Neuron (in vitro differentiated cells): ENCODE results near the gene PTPRO.

Experiments
- H2AFZ ChIP-seq: one replicate; pipeline ENCODE4 v1.6.1; 2013; ENCODE audit warnings: low read depth, mild to moderate bottlenecking, inconsistent platforms, low read length, moderate library complexity
- H3K27me3 ChIP-seq: one replicate; pipeline ENCODE4 v1.6.1; 2013; ENCODE audit warnings: low read length; ENCODE audit not compliant: insufficient read depth
- H3K36me3 ChIP-seq: one replicate; pipeline ENCODE4 v1.6.1; 2013; ENCODE audit warnings: low read length; ENCODE audit not compliant: insufficient read depth
- H3K4me1 ChIP-seq: one replicate; pipeline ENCODE4 v1.6.1; 2013; ENCODE audit warnings: low read length; ENCODE audit not compliant: insufficient read depth
- H3K4me3 ChIP-seq: 2 replicates; pipeline ENCODE4 v1.5.1; 2013; ENCODE audit warnings: mild to moderate bottlenecking, low read length, moderate library complexity
- H3K9me3 ChIP-seq: one replicate; pipeline ENCODE4 v1.6.1; 2013; ENCODE audit warnings: low read length

Gene PTPRO

DNA sequence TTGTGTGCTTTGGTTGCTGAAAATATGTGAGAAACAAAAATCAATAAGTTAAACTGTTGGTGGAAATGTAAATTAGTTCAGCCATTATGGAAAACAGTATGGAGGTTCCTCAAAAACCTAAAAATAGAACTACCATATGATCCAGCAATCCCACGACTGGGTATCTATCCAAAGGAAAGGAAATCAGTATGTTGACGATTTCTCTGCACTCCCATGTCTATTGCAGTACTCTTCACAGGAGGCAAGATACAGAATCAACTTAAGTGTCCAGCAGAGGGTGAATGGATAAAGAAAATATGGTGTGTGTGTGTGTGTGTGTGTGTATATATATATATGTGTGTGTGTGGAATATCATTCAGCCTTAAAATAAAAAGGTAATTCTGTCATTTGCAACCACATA lies 159.5 kb downstream of the PTPRO start:
- H3K36me3 ChIP-seq: no peaks in the 10 kb centered on the region
- H2AFZ ChIP-seq: no peak overlapping the region
- no peaks in the 10 kb centered on the region for H3K9me3 ChIP-seq
- no peaks in the 10 kb centered on the region for H3K27me3 ChIP-seq
- no peak overlapping the region for H3K4me3 ChIP-seq
- no peaks in the 10 kb centered on the region for H3K4me1 ChIP-seq

DNA sequence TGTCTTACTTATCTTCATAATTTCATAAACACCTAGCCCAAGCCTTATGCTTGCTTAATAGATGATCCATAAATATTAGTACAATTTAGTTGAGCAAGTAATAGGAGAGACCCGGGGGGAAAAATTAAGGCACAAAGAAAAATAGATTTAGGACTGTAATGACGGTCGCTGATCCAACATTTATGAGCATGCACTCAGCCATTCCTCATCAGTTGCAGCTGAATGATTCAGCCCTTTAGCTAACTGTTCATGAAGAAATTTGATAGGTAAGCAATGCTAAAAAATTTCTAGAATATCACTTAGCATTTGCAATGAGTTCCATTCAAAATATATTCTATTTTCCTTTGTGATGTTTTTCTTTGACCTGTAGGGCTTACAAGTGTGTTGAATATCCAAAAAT lies 163.2 kb downstream of the PTPRO start:
- no peaks in the 10 kb centered on the region for H3K36me3 ChIP-seq
- no peaks in the 10 kb centered on the region for H3K9me3 ChIP-seq
- peaks cover 21% of the 10 kb centered on the region for H3K4me1 ChIP-seq
- H3K4me3 ChIP-seq: no peak overlapping the region
- H2AFZ ChIP-seq: no peak overlapping the region
- no peaks in the 10 kb centered on the region for H3K27me3 ChIP-seq

DNA sequence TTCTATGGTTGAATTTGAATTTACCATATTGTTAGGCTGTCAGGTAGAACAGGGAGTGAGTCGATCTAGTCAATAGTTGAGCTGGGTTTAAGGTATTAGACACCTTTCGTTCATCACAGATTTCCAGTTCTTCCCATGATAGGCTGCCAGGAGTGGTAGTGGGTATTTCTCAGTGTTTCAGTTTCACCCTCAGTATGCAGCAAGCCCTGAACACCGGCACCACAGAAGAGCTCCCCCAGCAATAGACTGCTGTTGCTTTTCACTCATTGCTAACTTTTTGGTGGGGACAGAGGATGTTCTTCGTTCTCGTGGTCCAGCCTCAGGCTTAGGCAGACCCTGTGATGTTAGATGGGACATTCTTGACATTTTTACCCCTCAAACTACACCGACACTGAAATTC lies 164.6 kb downstream of the PTPRO start:
- Histone ChIP-seq H3K27me3 (no peaks in the 10 kb centered on the region), H3K9me3 (no peaks in the 10 kb centered on the region), H2AFZ (no peak overlapping the region), H3K36me3 (no peaks in the 10 kb centered on the region), H3K4me3 (no peak overlapping the region), H3K4me1 (peaks cover 21% of the 10 kb centered on the region)

DNA sequence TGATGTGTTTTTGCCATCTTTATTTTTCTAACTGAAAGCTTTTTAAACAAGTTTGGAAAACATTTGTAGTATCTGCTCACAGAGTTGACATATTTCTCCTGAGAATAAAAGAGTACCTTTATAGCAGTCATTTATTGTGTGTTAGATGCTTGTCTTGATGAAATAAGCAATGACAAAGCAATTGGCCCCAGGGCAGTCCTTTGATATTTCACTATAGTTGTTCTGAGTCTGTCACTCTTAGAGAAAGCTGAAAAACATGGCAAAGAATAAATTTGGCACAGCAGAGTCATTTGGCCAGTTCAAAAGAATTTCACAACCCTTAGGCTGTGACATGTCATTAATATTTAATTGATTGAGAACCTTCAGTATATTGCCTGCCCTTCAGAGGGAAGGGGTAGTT lies 166.2 kb downstream of the PTPRO start:
- H3K27me3 ChIP-seq: no peaks in the 10 kb centered on the region
- H3K9me3 ChIP-seq: no peaks in the 10 kb centered on the region
- H2AFZ ChIP-seq: no peak overlapping the region
- no peak overlapping the region for H3K4me3 ChIP-seq
- peaks cover 21% of the 10 kb centered on the region for H3K4me1 ChIP-seq
- H3K36me3 ChIP-seq: no peaks in the 10 kb centered on the region

DNA sequence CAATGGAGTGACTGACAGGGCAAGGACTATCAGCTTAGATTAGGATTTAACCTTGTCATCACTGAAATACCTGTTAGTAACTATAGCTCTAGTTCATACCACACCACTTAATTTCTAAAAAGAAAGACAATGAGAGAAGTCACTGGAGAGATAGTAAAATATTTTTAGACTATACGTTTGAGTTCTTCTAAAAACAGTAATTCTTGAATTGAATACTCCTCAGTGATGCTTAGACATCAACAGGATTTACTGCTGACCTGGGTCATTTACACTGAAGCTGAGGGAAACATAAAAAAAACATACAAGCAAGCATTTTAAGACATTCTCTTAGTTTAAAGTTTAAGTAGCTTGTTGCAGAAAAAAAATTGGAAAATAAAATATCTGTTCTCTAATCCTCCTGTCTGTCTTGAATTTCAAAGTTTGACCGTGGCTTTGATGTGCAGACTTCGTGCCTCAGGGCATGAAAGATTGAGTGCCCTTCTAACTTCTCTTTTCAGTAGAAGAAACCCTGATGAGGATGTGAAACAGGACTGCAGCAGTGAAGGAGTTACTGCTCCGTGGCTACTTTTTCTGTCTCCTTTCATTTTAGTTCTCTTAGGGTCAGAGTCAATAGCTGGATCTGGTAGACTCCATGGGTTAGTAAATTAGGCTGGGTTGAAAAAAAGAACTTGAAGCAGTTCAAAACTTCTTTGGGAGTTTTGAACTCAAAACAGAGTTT lies 172.2 kb downstream of the PTPRO start:
- Histone ChIP-seq H3K27me3 (no peaks in the 10 kb centered on the region), H3K36me3 (no peaks in the 10 kb centered on the region), H3K9me3 (no peaks in the 10 kb centered on the region), H3K4me3 (no peak overlapping the region), H3K4me1 (peaks cover 5% of the 10 kb centered on the region), H2AFZ (no peak overlapping the region)

DNA sequence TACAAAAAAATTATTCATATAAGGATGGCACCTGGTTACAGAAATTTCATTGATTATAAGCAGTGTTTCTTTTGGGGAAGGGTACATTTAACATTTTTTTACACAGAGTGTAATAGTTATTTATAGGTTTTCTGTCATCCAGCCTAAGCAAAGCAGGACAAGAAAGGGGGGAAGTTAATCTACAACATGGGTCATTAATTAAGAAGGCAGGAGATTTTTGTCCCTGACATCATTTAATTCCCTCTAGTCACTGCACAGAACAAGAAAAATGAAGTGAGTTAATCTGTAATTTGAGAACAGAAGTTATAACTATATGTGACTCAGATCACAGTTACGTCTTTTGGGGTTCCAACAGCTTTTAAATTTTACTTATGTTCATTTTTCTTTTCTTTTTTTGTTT lies 173.4 kb downstream of the PTPRO start:
- Histone ChIP-seq H3K4me1 (no peaks in the 10 kb centered on the region), H3K9me3 (no peaks in the 10 kb centered on the region), H3K4me3 (no peak overlapping the region)

DNA sequence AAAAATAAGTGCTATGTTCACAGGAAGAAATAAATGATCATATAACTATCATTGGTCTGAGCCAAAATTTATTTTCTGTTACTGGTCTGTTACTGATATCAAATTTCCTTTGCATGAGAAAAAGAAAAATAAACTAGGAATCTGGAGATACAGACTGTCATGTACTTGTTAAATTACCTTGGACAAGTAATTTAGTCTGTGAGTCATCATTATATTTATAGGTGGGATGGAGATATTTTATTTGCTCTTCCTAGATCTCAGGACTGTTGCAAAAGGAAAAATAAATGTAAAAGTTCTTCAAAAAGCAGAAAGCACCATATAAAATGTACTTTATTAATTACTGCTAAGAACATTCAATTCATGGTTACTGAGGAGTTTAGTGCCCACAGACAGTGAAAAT lies 174.4 kb downstream of the PTPRO start:
- Histone ChIP-seq H3K27me3 (no peaks in the 10 kb centered on the region), H2AFZ (no peak overlapping the region), H3K4me3 (no peak overlapping the region), H3K4me1 (no peaks in the 10 kb centered on the region), H3K9me3 (no peaks in the 10 kb centered on the region), H3K36me3 (no peaks in the 10 kb centered on the region)

More for the DNA sequence above, 173.4 kb downstream of the PTPRO start:
- Histone ChIP-seq H3K27me3 (no peaks in the 10 kb centered on the region), H3K36me3 (no peaks in the 10 kb centered on the region), H2AFZ (no peak overlapping the region)

DNA sequence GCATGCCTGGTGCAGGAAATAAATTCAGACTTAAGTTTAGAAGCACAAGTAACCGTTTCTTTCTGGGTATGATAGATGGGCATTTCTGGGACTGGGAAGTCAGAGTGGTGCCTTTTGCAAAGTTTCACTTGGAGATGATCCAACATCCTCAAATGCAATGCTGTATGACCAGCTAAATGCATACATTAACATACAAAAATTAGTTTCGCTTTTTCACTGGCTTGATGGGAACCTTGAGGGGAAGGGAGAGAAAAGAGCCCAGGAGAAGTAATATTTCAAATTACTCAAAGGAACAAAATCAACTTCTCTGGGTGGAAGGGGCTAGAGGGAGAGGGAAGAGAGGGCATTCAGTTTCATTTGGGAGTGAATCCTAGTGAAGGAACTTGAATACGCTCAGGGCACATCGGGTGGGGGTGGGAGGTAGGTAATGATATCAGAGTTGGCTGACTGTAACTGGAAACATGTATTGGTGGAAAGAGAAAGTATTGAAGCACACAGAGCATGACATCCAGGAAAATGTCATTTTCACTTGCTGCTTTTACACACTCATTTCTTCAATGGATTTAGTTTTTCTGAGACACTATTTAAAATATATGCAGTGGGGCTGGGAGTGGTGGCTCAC lies 175.5 kb downstream of the PTPRO start:
- no peak overlapping the region for H3K4me3 ChIP-seq
- H3K27me3 ChIP-seq: no peaks in the 10 kb centered on the region
- no peaks in the 10 kb centered on the region for H3K9me3 ChIP-seq
- no peak overlapping the region for H2AFZ ChIP-seq
- H3K36me3 ChIP-seq: no peaks in the 10 kb centered on the region
- no peaks in the 10 kb centered on the region for H3K4me1 ChIP-seq

DNA sequence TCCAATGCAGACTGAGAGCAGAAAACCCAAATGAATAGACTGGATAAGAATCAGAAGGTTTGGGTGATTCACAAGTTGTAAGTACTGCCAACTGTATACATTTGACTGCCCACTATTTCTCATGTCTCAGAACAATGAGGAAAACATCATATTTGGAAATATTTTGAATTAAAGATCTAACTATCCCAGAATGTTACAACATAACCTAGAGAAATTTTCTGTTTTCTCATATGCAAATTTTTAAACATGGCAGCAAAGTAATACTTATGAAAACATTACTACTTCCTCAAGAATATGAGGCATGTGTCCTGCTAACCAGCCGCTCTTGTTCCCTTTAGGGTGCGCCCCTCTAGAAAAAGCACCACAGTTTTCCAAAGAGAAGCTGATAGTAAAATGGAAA lies 179.9 kb downstream of the PTPRO start:
- Histone ChIP-seq H2AFZ (no peak overlapping the region), H3K36me3 (no peaks in the 10 kb centered on the region), H3K9me3 (no peaks in the 10 kb centered on the region), H3K4me3 (no peak overlapping the region), H3K4me1 (no peaks in the 10 kb centered on the region), H3K27me3 (no peaks in the 10 kb centered on the region)

DNA sequence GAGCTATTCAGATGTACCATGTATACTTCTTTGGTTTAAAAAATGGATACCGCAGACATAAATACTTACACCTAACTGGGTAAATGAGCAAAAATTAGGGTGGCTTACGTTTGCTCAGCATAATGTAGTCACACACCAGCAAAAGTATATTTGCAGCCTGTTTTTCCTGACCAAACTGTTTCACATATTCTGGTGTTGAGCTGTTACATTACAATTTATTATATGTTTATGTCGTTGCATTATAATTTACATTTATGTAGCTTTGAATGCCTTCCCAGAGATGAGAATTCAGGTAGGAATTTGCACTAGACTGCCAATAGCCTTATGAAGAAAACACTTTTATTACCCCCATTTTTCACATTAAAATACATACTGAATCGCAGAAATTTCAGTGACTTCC lies 183.3 kb downstream of the PTPRO start:
- Histone ChIP-seq H3K9me3 (no peaks in the 10 kb centered on the region), H3K4me3 (no peak overlapping the region), H2AFZ (no peak overlapping the region), H3K36me3 (no peaks in the 10 kb centered on the region), H3K27me3 (no peaks in the 10 kb centered on the region), H3K4me1 (no peaks in the 10 kb centered on the region)

DNA sequence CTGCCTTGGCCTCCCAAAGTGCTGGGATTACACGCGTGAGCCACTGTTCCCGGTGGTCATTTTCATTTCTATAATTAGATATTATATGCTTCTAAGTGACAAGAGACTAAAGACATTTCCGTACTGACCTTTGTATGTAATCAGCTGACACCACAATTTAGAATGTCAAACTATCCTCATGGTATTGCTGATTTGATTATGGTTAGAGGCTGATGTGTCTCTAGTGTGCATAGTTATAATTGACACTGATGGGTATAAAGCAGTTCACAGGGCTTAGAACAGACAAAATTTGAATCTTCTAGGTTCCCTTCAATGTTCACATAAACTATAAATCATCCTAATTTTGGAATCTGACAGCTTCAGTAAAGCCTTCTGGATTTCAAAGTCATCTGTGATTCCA lies 192.7 kb downstream of the PTPRO start:
- no peak overlapping the region for H2AFZ ChIP-seq
- H3K36me3 ChIP-seq: no peaks in the 10 kb centered on the region
- peaks cover 2% of the 10 kb centered on the region for H3K27me3 ChIP-seq
- H3K4me1 ChIP-seq: peaks cover 6% of the 10 kb centered on the region
- H3K4me3 ChIP-seq: no peak overlapping the region
- H3K9me3 ChIP-seq: no peaks in the 10 kb centered on the region

DNA sequence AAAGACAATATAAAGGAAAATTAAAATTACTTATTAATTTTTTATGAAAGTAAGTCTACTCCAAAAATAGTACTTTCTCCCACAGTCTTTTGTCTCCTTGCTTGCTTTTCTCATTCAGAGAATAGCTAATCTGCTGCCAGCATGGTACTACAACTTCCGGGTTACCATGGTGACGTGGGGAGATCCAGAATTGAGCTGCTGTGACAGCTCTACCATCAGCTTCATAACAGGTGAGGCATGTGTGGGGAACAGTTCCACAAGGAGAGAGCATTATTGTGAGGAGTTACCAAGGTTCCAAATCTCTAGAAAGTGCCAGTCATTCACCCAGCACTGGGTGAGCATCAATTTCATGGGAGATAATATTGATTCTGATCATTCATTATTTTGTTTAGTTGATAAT lies 197.8 kb downstream of the PTPRO start:
- Histone ChIP-seq H3K36me3 (no peaks in the 10 kb centered on the region), H3K4me1 (peaks cover 7% of the 10 kb centered on the region), H3K27me3 (peaks cover 2% of the 10 kb centered on the region), H3K9me3 (no peaks in the 10 kb centered on the region), H2AFZ (no peak overlapping the region), H3K4me3 (no peak overlapping the region)

DNA sequence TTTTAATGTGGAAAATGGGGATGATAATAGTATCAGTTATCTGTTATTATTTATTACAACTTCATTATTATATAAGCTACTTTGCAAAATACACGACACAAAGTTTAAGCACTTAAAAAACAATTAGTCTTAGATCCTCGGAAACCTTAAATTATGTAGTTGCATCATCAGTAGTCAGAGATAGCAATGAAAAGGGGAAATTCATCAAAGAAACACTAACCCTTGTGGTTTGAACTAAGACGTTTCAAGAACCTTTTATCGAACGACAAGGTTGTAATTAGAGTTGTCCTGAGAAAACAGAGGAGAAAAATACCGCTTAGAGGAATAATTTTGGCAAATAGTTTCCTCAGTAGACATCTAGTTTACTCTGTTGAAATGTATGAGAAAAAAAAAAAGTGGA lies 198.5 kb downstream of the PTPRO start:
- peaks cover 2% of the 10 kb centered on the region for H3K27me3 ChIP-seq
- H3K36me3 ChIP-seq: no peaks in the 10 kb centered on the region

More for the DNA sequence above, 198.5 kb downstream of the PTPRO start:
- Histone ChIP-seq H3K4me1 (peaks cover 7% of the 10 kb centered on the region), H3K4me3 (no peak overlapping the region), H3K9me3 (no peaks in the 10 kb centered on the region), H2AFZ (no peak overlapping the region)
